ENCODE measurements around the gene ACOT13. TPM values are rescaled to one million over a fixed set of nuclear protein-coding genes. Genes with fewer than 3 reads are reported as not detected.
"Not testable (repeated sequence)": the region's sequence is repeated elsewhere in the genome, so short reads cannot be mapped to it uniquely, and the experiment has no call there.

The ACOT13 gene
- polyA plus RNA-seq, 1 of the 3 experiments (the other 2 are of a cell fraction): 18.0 TPM

- 88% methylated on average over 1 of the region's 1 CpG for WGBS (ENCODE audit: low lambda C conversion rate)
- Histone ChIP-seq H2AFZ (ENCODE audit: low read depth) (no peak overlapping the region), H3K79me2 (ENCODE audit: insufficient read depth) (no peaks in the 10 kb centered on the region), H3K9me3 (no peaks in the 10 kb centered on the region), H3K9me2 (no peaks in the 10 kb centered on the region), H3K9ac (no peak overlapping the region), H3K4me2 (no peak overlapping the region), H3F3A (replicated peaks; ENCODE audit: insufficient read depth) (no peaks in the 10 kb centered on the region), H4K20me1 (ENCODE audit: insufficient read depth) (no peaks in the 10 kb centered on the region), H3K27ac (ENCODE audit: low read depth in 2 of 2, low read length in 1 of 2) (no peak overlapping the region), H3K27me3 (ENCODE audit: insufficient read depth) (no peaks in the 10 kb centered on the region), H3K4me3 (ENCODE audit: low read depth in 2 of 2, low read length in 1 of 2) (no peak overlapping the region), H3K4me1 (ENCODE audit: control insufficient read depth in 1 of 2, insufficient read depth in 2 of 2, low read depth in 1 of 2, low read length in 1 of 2) (no peaks in the 10 kb centered on the region), H3K36me3 (replicated peaks in 1 of 2; ENCODE audit: control insufficient read depth in 1 of 2, insufficient read depth in 2 of 2, low read length in 1 of 2) (no peaks in the 10 kb centered on the region)
- POLR2A ChIA-PET: no interaction called here
- TF ChIP-seq RAD21 (IDR thresholded peaks at IDR 0.05; ENCODE audit: low read length) (no peak), EZH2phosphoT487 (IDR thresholded peaks at IDR 0.05; ENCODE audit: borderline replicate concordance, low read depth) (no peak), SMC3 (IDR thresholded peaks at IDR 0.05; ENCODE audit: low read depth, low read length) (no peak), YY1 (IDR thresholded peaks at IDR 0.05; ENCODE audit: low read depth) (no peak), IRF3 (IDR thresholded peaks at IDR 0.05; ENCODE audit: low read depth, low read length) (no peak), GABPA (IDR thresholded peaks at IDR 0.05; ENCODE audit: low read depth) (no peak), CHD2 (IDR thresholded peaks at IDR 0.05; ENCODE audit: low read length, partially characterized antibody) (no peak), GATA2 (CRISPR knock-in tag; IDR thresholded peaks at IDR 0.05) (no peak), TCF12 (IDR thresholded peaks at IDR 0.05) (no peak), SIN3A (IDR thresholded peaks at IDR 0.05; ENCODE audit: borderline replicate concordance, low read depth, low read length) (no peak), NRF1 (IDR thresholded peaks at IDR 0.05; ENCODE audit: low read depth, low read length) (no peak), MAX (IDR thresholded peaks at IDR 0.05; ENCODE audit: low read depth) (no peak), ELF1 (IDR thresholded peaks at IDR 0.05) (no peak), ZBTB33 (IDR thresholded peaks at IDR 0.05; ENCODE audit: borderline replicate concordance, low read depth) (no peak), RCOR1 (IDR thresholded peaks at IDR 0.05; ENCODE audit: low read length) (no peak)
- TF ChIP-seq, protein P1, sequence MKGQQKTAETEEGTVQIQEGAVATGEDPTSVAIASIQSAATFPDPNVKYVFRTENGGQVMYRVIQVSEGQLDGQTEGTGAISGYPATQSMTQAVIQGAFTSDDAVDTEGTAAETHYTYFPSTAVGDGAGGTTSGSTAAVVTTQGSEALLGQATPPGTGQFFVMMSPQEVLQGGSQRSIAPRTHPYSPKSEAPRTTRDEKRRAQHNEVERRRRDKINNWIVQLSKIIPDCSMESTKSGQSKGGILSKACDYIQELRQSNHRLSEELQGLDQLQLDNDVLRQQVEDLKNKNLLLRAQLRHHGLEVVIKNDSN (IDR thresholded peaks at IDR 0.05; ENCODE audit: borderline replicate concordance, low read depth): no peak
- TF ChIP-seq, protein P2, sequence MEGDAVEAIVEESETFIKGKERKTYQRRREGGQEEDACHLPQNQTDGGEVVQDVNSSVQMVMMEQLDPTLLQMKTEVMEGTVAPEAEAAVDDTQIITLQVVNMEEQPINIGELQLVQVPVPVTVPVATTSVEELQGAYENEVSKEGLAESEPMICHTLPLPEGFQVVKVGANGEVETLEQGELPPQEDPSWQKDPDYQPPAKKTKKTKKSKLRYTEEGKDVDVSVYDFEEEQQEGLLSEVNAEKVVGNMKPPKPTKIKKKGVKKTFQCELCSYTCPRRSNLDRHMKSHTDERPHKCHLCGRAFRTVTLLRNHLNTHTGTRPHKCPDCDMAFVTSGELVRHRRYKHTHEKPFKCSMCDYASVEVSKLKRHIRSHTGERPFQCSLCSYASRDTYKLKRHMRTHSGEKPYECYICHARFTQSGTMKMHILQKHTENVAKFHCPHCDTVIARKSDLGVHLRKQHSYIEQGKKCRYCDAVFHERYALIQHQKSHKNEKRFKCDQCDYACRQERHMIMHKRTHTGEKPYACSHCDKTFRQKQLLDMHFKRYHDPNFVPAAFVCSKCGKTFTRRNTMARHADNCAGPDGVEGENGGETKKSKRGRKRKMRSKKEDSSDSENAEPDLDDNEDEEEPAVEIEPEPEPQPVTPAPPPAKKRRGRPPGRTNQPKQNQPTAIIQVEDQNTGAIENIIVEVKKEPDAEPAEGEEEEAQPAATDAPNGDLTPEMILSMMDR (IDR thresholded peaks at IDR 0.05): no peak
- TF ChIP-seq, protein P3, sequence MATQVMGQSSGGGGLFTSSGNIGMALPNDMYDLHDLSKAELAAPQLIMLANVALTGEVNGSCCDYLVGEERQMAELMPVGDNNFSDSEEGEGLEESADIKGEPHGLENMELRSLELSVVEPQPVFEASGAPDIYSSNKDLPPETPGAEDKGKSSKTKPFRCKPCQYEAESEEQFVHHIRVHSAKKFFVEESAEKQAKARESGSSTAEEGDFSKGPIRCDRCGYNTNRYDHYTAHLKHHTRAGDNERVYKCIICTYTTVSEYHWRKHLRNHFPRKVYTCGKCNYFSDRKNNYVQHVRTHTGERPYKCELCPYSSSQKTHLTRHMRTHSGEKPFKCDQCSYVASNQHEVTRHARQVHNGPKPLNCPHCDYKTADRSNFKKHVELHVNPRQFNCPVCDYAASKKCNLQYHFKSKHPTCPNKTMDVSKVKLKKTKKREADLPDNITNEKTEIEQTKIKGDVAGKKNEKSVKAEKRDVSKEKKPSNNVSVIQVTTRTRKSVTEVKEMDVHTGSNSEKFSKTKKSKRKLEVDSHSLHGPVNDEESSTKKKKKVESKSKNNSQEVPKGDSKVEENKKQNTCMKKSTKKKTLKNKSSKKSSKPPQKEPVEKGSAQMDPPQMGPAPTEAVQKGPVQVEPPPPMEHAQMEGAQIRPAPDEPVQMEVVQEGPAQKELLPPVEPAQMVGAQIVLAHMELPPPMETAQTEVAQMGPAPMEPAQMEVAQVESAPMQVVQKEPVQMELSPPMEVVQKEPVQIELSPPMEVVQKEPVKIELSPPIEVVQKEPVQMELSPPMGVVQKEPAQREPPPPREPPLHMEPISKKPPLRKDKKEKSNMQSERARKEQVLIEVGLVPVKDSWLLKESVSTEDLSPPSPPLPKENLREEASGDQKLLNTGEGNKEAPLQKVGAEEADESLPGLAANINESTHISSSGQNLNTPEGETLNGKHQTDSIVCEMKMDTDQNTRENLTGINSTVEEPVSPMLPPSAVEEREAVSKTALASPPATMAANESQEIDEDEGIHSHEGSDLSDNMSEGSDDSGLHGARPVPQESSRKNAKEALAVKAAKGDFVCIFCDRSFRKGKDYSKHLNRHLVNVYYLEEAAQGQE (IDR thresholded peaks at IDR 0.05; ENCODE audit: low read depth, low read length): no peak
- DNase-seq: no peak
- CTCF ChIA-PET: no interaction called here
These were observed 67.3 kb downstream of the ACOT13 start for GRCh38 chr6:24734166-24734565.

- H3K9ac ChIP-seq; H3K79me2 ChIP-seq (ENCODE audit: insufficient read depth); H3F3A ChIP-seq (replicated peaks; ENCODE audit: insufficient read depth); H3K27me3 ChIP-seq (ENCODE audit: insufficient read depth); POLR2A ChIA-PET; H3K4me1 ChIP-seq (ENCODE audit: control insufficient read depth in 1 of 2, insufficient read depth in 2 of 2, low read depth in 1 of 2, low read length in 1 of 2); H2AFZ ChIP-seq (ENCODE audit: low read depth); H4K20me1 ChIP-seq (ENCODE audit: insufficient read depth); H3K27ac ChIP-seq (ENCODE audit: low read depth in 2 of 2, low read length in 1 of 2); H3K4me3 ChIP-seq (ENCODE audit: low read depth in 2 of 2, low read length in 1 of 2); H3K4me2 ChIP-seq; CTCF ChIA-PET; H3K9me3 ChIP-seq; H3K9me2 ChIP-seq; H3K36me3 ChIP-seq (replicated peaks in 1 of 2; ENCODE audit: control insufficient read depth in 1 of 2, insufficient read depth in 2 of 2, low read length in 1 of 2); DNase-seq: not testable (repeated sequence)
- WGBS (ENCODE audit: low lambda C conversion rate): 89% methylated on average over 4 of the region's 4 CpGs
These were observed 67.8 kb downstream of the ACOT13 start for GRCh38 chr6:24734710-24735109.

Measured in SK-N-SH (cell line).